CD14-positive monocyte (primary cell): ENCODE results near the gene LSM10. TPM values are rescaled to one million over a fixed set of nuclear protein-coding genes. Genes with fewer than 3 reads are reported as not detected.
A peak's percentile ranks its signal among the peaks of the same experiment; 100 is the strongest.

Experiments used
- DNase-seq, 3 donors: peaks; one replicate each; pipeline ENCODE4 v3.0.0-alpha.2; 2011 to 2022
- H2AFZ ChIP-seq: 2 replicates; pipeline ENCODE4 v1.6.0; 2012; ENCODE audit warnings: mild to moderate bottlenecking, low read depth, low read length, inconsistent platforms; ENCODE audit not compliant: insufficient read depth, poor library complexity, severe bottlenecking
- H3K27ac ChIP-seq, 2 donors: 1 replicate in 1 of 2; 2 replicates in 1 of 2; pipeline ENCODE4 v1.5.1; 2012 to 2013; ENCODE audit warnings: low read length in 2 of 2, control low read depth in 1 of 2, inconsistent platforms in 1 of 2, low read depth in 1 of 2, mild to moderate bottlenecking in 1 of 2
- H3K27me3 ChIP-seq, 2 donors: one replicate each; pipeline versions ENCODE4 v1.6.0 to v1.6.1; 2011 to 2013; ENCODE audit warnings: low read length in 2 of 2; ENCODE audit not compliant: control insufficient read depth in 2 of 2, insufficient read depth in 2 of 2
- H3K36me3 ChIP-seq, 2 donors: replicated peaks in 1 of 2; 1 replicate in 1 of 2; 2 replicates in 1 of 2; pipeline versions ENCODE4 v1.5.1 to v1.6.1; 2012 to 2013; ENCODE audit warnings: low read length in 2 of 2, control low read depth in 1 of 2, inconsistent platforms in 1 of 2, mild to moderate bottlenecking in 1 of 2; ENCODE audit not compliant: insufficient read depth in 2 of 2, control insufficient read depth in 1 of 2
- H3K4me1 ChIP-seq, 2 donors: 1 replicate in 1 of 2; 2 replicates in 1 of 2; pipeline versions ENCODE4 v1.5.1 to v1.6.1; 2012 to 2013; ENCODE audit warnings: low read length in 2 of 2, control low read depth in 1 of 2, inconsistent platforms in 1 of 2, mild to moderate bottlenecking in 1 of 2, moderate library complexity in 1 of 2; ENCODE audit not compliant: insufficient read depth in 2 of 2, control insufficient read depth in 1 of 2
- H3K4me2 ChIP-seq: replicated peaks from 2 replicates; pipeline ENCODE3; 2012; ENCODE audit warnings: low read length, moderate library complexity, mild to moderate bottlenecking; ENCODE audit not compliant: poor library complexity, severe bottlenecking; ENCODE audit errors: extremely low read depth
- H3K4me3 ChIP-seq, 3 experiments: fragments of 200-600 bp in 1 of 3; sonication (generic) in 1 of 3; replicated peaks in 1 of 3; 1 replicate in 2 of 3; 2 replicates in 1 of 3; pipeline ENCODE4 v1.5.1; 2011 to 2013; ENCODE audit warnings: low read length in 3 of 3, mild to moderate bottlenecking in 3 of 3, control low read depth in 2 of 3, low read depth in 2 of 3, inconsistent platforms in 1 of 3, moderate library complexity in 1 of 3
- H3K79me2 ChIP-seq: 2 replicates; pipeline ENCODE4 v1.6.0; 2012; ENCODE audit warnings: mild to moderate bottlenecking, control low read depth, inconsistent platforms, low read length, moderate library complexity; ENCODE audit not compliant: insufficient read depth
- H3K9ac ChIP-seq: 2 replicates; pipeline ENCODE4 v1.6.0; 2017; ENCODE audit warnings: low read length, mild to moderate bottlenecking; ENCODE audit not compliant: insufficient read depth, poor library complexity, severe bottlenecking
- H3K9me3 ChIP-seq, 2 donors: replicated peaks in 1 of 2; 1 replicate in 1 of 2; 2 replicates in 1 of 2; pipeline versions ENCODE4 v1.5.1 to v1.6.1; 2012 to 2013; ENCODE audit warnings: low read length in 2 of 2, control low read depth in 1 of 2; ENCODE audit not compliant: control insufficient read depth in 1 of 2, insufficient read depth in 1 of 2
- H4K20me1 ChIP-seq: 2 replicates; pipeline ENCODE4 v1.6.0; 2012; ENCODE audit warnings: mild to moderate bottlenecking, low read length, control low read depth, moderate library complexity; ENCODE audit not compliant: insufficient read depth
- H3K27ac Mint-ChIP-seq, 7 donors: one replicate each; pipeline ENCODE4 v1.8.0; 2020; ENCODE audit warnings: mild to moderate bottlenecking in 7 of 7, mixed read lengths in 7 of 7, moderate library complexity in 6 of 7, inconsistent platforms in 2 of 7
- H3K27me3 Mint-ChIP-seq, 3 donors: one replicate each; pipeline ENCODE4 v1.8.0; 2021 to 2022; ENCODE audit warnings: low read depth in 3 of 3, mild to moderate bottlenecking in 3 of 3, mixed read lengths in 3 of 3, moderate library complexity in 3 of 3, inconsistent platforms in 1 of 3
- H3K36me3 Mint-ChIP-seq, 2 donors: one replicate each; pipeline ENCODE4 v1.8.0; 2020; ENCODE audit warnings: mixed read lengths in 2 of 2, inconsistent platforms in 1 of 2, mild to moderate bottlenecking in 1 of 2
- H3K4me1 Mint-ChIP-seq: one replicate; pipeline ENCODE4 v1.8.0; 2020; ENCODE audit warnings: mild to moderate bottlenecking, mixed read lengths
- H3K4me3 Mint-ChIP-seq, 2 donors: one replicate each; pipeline ENCODE4 v1.8.0; 2020; ENCODE audit warnings: mild to moderate bottlenecking in 2 of 2, mixed read lengths in 2 of 2, moderate library complexity in 1 of 2
- H3K9me3 Mint-ChIP-seq, 7 donors: one replicate each; pipeline ENCODE4 v1.8.0; 2020 to 2022; ENCODE audit warnings: mixed read lengths in 7 of 7, mild to moderate bottlenecking in 6 of 7, moderate library complexity in 6 of 7, inconsistent platforms in 2 of 7
- CTCF ChIP-seq: fragments of 200-600 bp; IDR thresholded peaks from one replicate; pipeline ENCODE4 v1.8.0; 2022; ENCODE audit warnings: antibody characterized with exemption, mild to moderate bottlenecking
- WGBS: methylation state at CpG from one replicate; pipeline ENCODE4 v1.1.5; 2013; ENCODE audit warnings: missing lambda C conversion rate; ENCODE audit not compliant: insufficient coverage; 5-methylcytosine and 5-hydroxymethylcytosine counted together
- intact Hi-C, 2 donors: fragments of 100-400 bp; cut with micrococcal nuclease; formaldehyde crosslinking; loops; one replicate each; pipeline versions ENCODE4 v1.15.0 to v1.15.1; 2023
- polyA plus RNA-seq, 3 donors: library from polyadenylated mRNA; depleted of rRNA in 1 of 3; unstranded in 2 of 3; stranded (reverse) in 1 of 3; fragments of 300-500 nt in 2 of 3; fragments of >200 nt in 1 of 3; fragmentation: Illumina TruSeq in 2 of 3; gene quantifications; 1 replicate in 2 of 3; 2 replicates in 1 of 3; pipeline ENCODE4 v1.2.3, GENCODE V29; 2012 to 2021

Gene LSM10
- polyA plus RNA-seq, 3 donors = 91.4 to 234 (median 224) TPM

GRCh38 chr1:36365381-36365780 lies 32.3 kb downstream of the LSM10 start:
- H3K4me3 Mint-ChIP-seq = no peak overlapping the region
- peaks cover 20 to 46% of the 10 kb centered on the region in 2 donors for H3K36me3 ChIP-seq

GRCh38 chr1:36359911-36360550 lies 37.7 kb downstream of the LSM10 start:
- Mint-ChIP-seq H3K4me1 (peaks cover 7% of the 10 kb centered on the region), H3K27me3 (no peaks in the 10 kb centered on the region), H3K27ac (peak overlapping the region in 1 of 7 donors; percentile 78), H3K9me3 (peaks cover 0 to 1% (median 0%) of the 10 kb centered on the region in 7 donors), H3K36me3 (peaks cover 74 to 84% of the 10 kb centered on the region in 2 donors), H3K4me3 (no peak overlapping the region)
- WGBS = 87% methylated on average over 3 of the region's 6 CpGs
- Histone ChIP-seq H3K4me3 (no peak overlapping the region), H3K4me1 (peaks cover 4 to 5% of the 10 kb centered on the region in 2 donors), H3K27ac (no peak overlapping the region), H4K20me1 (peaks cover 82% of the 10 kb centered on the region), H3K4me2 (no peak overlapping the region), H2AFZ (no peak overlapping the region), H3K27me3 (no peaks in the 10 kb centered on the region), H3K36me3 (peaks cover 60 to 83% of the 10 kb centered on the region in 2 donors), H3K9me3 (no peaks in the 10 kb centered on the region), H3K9ac (no peak overlapping the region), H3K79me2 (peaks cover 21% of the 10 kb centered on the region)
- intact Hi-C loops = loop anchor here in 1 of 2 donors (5.0 kb wide), 1 partner anchor 42 kb away; no protein-coding TSS in a partner anchor
- DNase-seq = peak in 1 of 3 donors; percentile 59
- TF ChIP-seq CTCF = no peak

More at GRCh38 chr1:36365381-36365780, 32.3 kb downstream of the LSM10 start:
- no peak overlapping the region for H2AFZ ChIP-seq
- H3K27me3 ChIP-seq = no peaks in the 10 kb centered on the region
- peaks cover 42 to 46% of the 10 kb centered on the region in 2 donors for H3K4me1 ChIP-seq
- H4K20me1 ChIP-seq = peaks cover 60% of the 10 kb centered on the region
- no peaks in the 10 kb centered on the region for H3K9me3 ChIP-seq
- Mint-ChIP-seq H3K27me3 (no peaks in the 10 kb centered on the region), H3K36me3 (peaks cover 48 to 58% of the 10 kb centered on the region in 2 donors), H3K4me1 (peaks cover 44% of the 10 kb centered on the region), H3K9me3 (peaks cover 0 to 1% (median 0%) of the 10 kb centered on the region in 7 donors), H3K27ac (peak overlapping the region; percentile 91 to 96 (median 93))
- DNase-seq = peak; percentile 21 to 56 (median 43)
- intact Hi-C loops = no loop called here
- H3K9ac ChIP-seq = no peak overlapping the region
- peak overlapping the region; percentile 41 for H3K4me2 ChIP-seq
- peak overlapping the region; percentile 62 to 86 for H3K27ac ChIP-seq
- WGBS = 0% methylated on average over 1 of the region's 1 CpG
- no peak overlapping the region for H3K4me3 ChIP-seq
- no peak for TF ChIP-seq CTCF
- H3K79me2 ChIP-seq = peaks cover 53% of the 10 kb centered on the region
